ENCODE measurements around the gene SREBF1. TPM values are rescaled to one million over a fixed set of nuclear protein-coding genes. Genes with fewer than 3 reads are reported as not detected.
A peak's percentile ranks its signal among the peaks of the same experiment; 100 is the strongest.

Gene SREBF1
- total RNA-seq, 1 donor from 2014 or later: 167 TPM

DNA sequence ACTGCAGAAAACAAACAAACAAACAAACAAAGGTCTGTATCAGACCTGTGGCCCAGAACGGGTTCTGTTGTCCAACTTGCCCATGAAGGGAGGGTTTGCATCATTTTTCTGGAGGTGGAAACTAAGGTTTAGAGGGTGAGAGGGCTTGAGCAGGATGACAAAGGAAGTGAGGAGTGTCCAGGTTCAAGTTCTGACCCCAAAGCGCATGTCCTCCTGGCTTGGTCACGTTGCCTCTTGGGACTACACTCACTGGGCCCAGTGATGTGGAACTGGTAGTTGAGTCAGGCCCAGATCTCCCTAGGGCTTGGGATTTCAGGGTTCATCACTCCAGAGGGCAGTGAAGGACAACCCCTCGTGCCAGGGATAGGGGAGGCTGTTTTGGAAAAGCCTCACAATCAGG lies 1.8 kb downstream of the SREBF1 start:
- Mint-ChIP-seq H3K27ac (peak overlapping the region; percentile 90), H3K27me3 (ENCODE audit: insufficient read depth) (no peaks in the 10 kb centered on the region), H3K4me1 (ENCODE audit: low read depth) (peaks cover 62% of the 10 kb centered on the region), H3K4me3 (peak overlapping the region; percentile 93), H3K36me3 (ENCODE audit: low read depth) (peaks cover 30% of the 10 kb centered on the region), H3K9me3 (no peaks in the 10 kb centered on the region)
- no peak for DNase-seq (ENCODE audit: low spot score)
- intact Hi-C loops (cut with micrococcal nuclease): loop anchor here (5.0 kb wide), 1 partner anchor 347 kb away; the partner anchor contains the start of gene ALKBH5

GRCh38 chr17:17833658-17834357 lies 3.0 kb downstream of the SREBF1 start:
- Mint-ChIP-seq H3K36me3 (ENCODE audit: low read depth) (peaks cover 34% of the 10 kb centered on the region), H3K9me3 (no peaks in the 10 kb centered on the region), H3K4me1 (ENCODE audit: low read depth) (peaks cover 58% of the 10 kb centered on the region), H3K27me3 (ENCODE audit: insufficient read depth) (no peaks in the 10 kb centered on the region), H3K27ac (peak overlapping the region; percentile 90), H3K4me3 (peak overlapping the region; percentile 93)
- intact Hi-C loops (cut with micrococcal nuclease): no loop called here
- no peak for DNase-seq (ENCODE audit: low spot score)

DNA sequence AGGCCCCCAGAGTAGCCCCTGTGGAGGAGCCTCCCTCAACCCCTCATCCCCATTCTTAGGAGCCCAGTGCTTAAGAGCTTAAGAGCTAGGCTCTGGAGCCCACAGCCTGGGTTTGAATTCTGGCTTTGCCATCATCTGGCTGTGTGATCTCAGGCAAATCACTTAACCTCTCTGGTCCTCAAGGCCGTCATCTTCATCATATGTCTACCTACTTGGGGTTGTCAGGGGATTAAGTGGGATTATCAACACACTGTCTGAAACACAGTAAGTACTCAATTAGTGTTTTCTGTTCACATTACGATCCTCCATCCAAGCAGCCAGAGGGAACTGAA lies 4.8 kb downstream of the SREBF1 start:
- Mint-ChIP-seq H3K9me3 (no peaks in the 10 kb centered on the region), H3K27me3 (ENCODE audit: insufficient read depth) (no peaks in the 10 kb centered on the region), H3K4me1 (ENCODE audit: low read depth) (peaks cover 54% of the 10 kb centered on the region), H3K36me3 (ENCODE audit: low read depth) (peaks cover 38% of the 10 kb centered on the region), H3K4me3 (no peak overlapping the region), H3K27ac (peak overlapping the region; percentile 47)
- no peak for DNase-seq (ENCODE audit: low spot score)
- intact Hi-C loops (cut with micrococcal nuclease): no loop called here

DNA sequence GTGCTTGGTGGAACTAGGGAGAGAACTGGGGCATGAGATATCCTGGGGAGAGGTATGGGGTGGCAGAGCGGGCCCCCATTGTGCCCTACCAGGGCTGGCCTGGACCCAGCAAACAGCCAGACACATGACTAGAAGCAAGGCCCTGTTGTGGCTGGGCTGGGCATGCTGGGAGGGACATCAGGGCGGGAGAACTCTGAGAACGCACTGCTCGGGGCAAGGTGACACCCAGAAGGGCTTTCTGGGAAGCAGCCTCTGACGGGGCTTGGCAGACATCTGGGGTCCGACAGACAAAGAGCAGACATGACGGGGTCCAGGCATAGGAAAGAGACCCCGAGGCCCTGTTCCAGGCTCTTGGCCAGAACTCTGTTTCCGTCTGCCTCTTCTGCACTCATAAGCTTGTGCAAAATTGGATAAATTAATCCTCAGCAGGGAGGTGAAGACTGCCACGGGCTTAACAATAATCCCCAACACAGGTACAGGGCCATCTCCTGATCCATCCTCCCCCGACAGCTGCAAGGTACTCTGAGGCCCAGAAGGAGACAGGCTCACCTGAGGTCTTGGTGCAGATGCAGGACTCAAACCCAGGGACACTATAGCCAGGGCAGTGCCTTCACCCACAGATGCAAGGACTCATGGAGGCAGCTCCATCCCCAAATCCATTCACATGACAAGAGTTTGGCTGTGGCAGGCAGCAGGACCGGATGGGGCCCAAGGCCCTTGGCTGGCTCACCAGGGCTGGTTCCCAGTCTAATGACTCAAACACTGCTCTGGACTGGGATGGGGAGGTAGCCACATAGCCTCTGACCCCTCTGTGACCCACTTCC lies 5.4 kb downstream of the SREBF1 start:
- H3K36me3 Mint-ChIP-seq (ENCODE audit: low read depth): peaks cover 43% of the 10 kb centered on the region
- H3K4me3 Mint-ChIP-seq: no peak overlapping the region
- H3K9me3 Mint-ChIP-seq: no peaks in the 10 kb centered on the region
- no peaks in the 10 kb centered on the region for H3K27me3 Mint-ChIP-seq (ENCODE audit: insufficient read depth)
- intact Hi-C loops (cut with micrococcal nuclease): no loop called here
- H3K27ac Mint-ChIP-seq: no peak overlapping the region
- no peak for DNase-seq (ENCODE audit: low spot score)
- peaks cover 59% of the 10 kb centered on the region for H3K4me1 Mint-ChIP-seq (ENCODE audit: low read depth)

- peaks cover 62% of the 10 kb centered on the region for H3K4me1 Mint-ChIP-seq (ENCODE audit: low read depth)
- H3K9me3 Mint-ChIP-seq: no peaks in the 10 kb centered on the region
- DNase-seq (ENCODE audit: low spot score): no peak
- intact Hi-C loops (cut with micrococcal nuclease): no loop called here
- H3K27ac Mint-ChIP-seq: no peak overlapping the region
- H3K27me3 Mint-ChIP-seq (ENCODE audit: insufficient read depth): no peaks in the 10 kb centered on the region
- peaks cover 43% of the 10 kb centered on the region for H3K36me3 Mint-ChIP-seq (ENCODE audit: low read depth)
- H3K4me3 Mint-ChIP-seq: no peak overlapping the region
Observed at GRCh38 chr17:17830740-17831207, 6.0 kb downstream of the SREBF1 start.

DNA sequence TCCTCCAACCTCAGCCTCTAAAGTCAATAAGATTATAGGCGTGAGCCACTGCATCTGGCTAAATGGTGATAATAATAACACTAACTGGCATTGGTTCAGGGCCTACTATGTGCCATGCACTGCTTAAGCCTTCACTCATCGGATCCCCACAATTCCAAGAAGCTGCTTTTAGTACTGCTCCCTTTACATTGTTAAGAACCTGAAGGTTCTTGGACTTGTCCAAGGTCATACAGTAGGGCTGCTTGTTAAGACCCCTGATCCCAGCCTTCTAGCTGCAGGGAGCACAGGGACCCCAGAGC lies 6.6 kb downstream of the SREBF1 start:
- intact Hi-C loops (cut with micrococcal nuclease): no loop called here
- Mint-ChIP-seq H3K27ac (no peak overlapping the region), H3K4me1 (ENCODE audit: low read depth) (peaks cover 62% of the 10 kb centered on the region), H3K36me3 (ENCODE audit: low read depth) (peaks cover 41% of the 10 kb centered on the region), H3K27me3 (ENCODE audit: insufficient read depth) (no peaks in the 10 kb centered on the region), H3K4me3 (no peak overlapping the region), H3K9me3 (no peaks in the 10 kb centered on the region)
- DNase-seq (ENCODE audit: low spot score): no peak

GRCh38 chr17:17827826-17828621 lies 8.8 kb downstream of the SREBF1 start:
- peaks cover 59% of the 10 kb centered on the region for H3K4me1 Mint-ChIP-seq (ENCODE audit: low read depth)
- peak overlapping the region; percentile 76 for H3K27ac Mint-ChIP-seq

GRCh38 chr17:17826942-17827785 lies 9.6 kb downstream of the SREBF1 start:
- Mint-ChIP-seq H3K4me3 (peak overlapping the region; percentile 1), H3K27me3 (ENCODE audit: insufficient read depth) (no peaks in the 10 kb centered on the region), H3K27ac (peak overlapping the region; percentile 91), H3K4me1 (ENCODE audit: low read depth) (peaks cover 65% of the 10 kb centered on the region), H3K36me3 (ENCODE audit: low read depth) (peaks cover 24% of the 10 kb centered on the region), H3K9me3 (no peaks in the 10 kb centered on the region)
- intact Hi-C loops (cut with micrococcal nuclease): no loop called here
- DNase-seq (ENCODE audit: low spot score): no peak

More at GRCh38 chr17:17827826-17828621, 8.8 kb downstream of the SREBF1 start:
- H3K4me3 Mint-ChIP-seq: peak overlapping the region; percentile 13
- no peaks in the 10 kb centered on the region for H3K9me3 Mint-ChIP-seq
- no peak for DNase-seq (ENCODE audit: low spot score)
- H3K27me3 Mint-ChIP-seq (ENCODE audit: insufficient read depth): no peaks in the 10 kb centered on the region
- intact Hi-C loops (cut with micrococcal nuclease): no loop called here
- peaks cover 24% of the 10 kb centered on the region for H3K36me3 Mint-ChIP-seq (ENCODE audit: low read depth)

GRCh38 chr17:17826342-17826713 lies 10.5 kb downstream of the SREBF1 start:
- no peaks in the 10 kb centered on the region for H3K27me3 Mint-ChIP-seq (ENCODE audit: insufficient read depth)
- no peak for DNase-seq (ENCODE audit: low spot score)
- intact Hi-C loops (cut with micrococcal nuclease): no loop called here

DNA sequence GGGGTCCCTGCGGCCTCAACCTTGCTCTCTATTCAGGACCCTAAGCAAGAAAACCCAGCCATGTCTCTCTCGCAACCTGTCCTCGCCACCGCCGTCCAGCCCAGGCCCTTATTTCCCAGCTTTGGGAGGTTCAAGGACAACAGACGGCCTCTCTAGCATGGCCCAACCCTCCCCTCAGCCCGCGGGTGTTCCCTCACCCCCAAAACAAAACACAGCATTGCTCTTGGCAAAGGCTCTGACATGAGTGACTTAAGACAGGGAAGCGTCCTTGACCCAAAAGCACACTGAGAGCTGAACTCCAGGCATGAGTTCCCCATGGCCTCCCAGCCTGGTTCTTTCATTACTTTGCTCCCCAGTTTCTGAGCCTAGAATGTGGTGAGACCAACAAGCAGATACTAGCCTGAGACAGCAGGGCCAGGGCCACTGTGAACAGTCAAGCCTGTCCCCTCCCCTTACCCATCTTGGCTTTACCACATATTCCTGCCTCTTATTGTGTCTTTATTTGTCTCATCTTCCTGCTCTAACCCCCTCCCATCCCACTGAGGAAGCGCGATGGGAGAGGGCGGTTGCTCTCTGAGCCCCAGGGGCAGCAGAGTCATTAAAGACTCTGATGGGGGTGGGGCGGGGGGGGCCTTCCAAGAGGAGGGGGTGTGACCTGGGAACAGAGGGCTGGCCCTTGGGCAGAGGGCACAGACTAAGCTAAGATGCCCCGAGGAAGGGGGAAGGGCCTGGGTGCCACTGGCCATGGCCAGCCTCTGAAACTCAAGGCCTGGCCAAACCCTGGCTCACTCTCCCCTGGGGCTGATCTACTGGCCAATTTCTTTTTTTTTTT lies 11.8 kb downstream of the SREBF1 start:
- no peak for DNase-seq (ENCODE audit: low spot score)
- Mint-ChIP-seq H3K4me1 (ENCODE audit: low read depth) (peaks cover 83% of the 10 kb centered on the region), H3K4me3 (peak overlapping the region; percentile 80), H3K27me3 (ENCODE audit: insufficient read depth) (no peaks in the 10 kb centered on the region), H3K36me3 (ENCODE audit: low read depth) (peaks cover 20% of the 10 kb centered on the region), H3K9me3 (no peaks in the 10 kb centered on the region), H3K27ac (peak overlapping the region; percentile 91)
- intact Hi-C loops (cut with micrococcal nuclease): loop anchor here (1.0 to 5.0 kb wide), 3 partner anchors 43 to 357 kb away; partner anchors contain the start of gene ALKBH5

More at GRCh38 chr17:17826342-17826713, 10.5 kb downstream of the SREBF1 start:
- Mint-ChIP-seq H3K4me3 (peak overlapping the region; percentile 63), H3K36me3 (ENCODE audit: low read depth) (peaks cover 23% of the 10 kb centered on the region), H3K27ac (peak overlapping the region; percentile 91), H3K9me3 (no peaks in the 10 kb centered on the region), H3K4me1 (ENCODE audit: low read depth) (peaks cover 69% of the 10 kb centered on the region)

DNA sequence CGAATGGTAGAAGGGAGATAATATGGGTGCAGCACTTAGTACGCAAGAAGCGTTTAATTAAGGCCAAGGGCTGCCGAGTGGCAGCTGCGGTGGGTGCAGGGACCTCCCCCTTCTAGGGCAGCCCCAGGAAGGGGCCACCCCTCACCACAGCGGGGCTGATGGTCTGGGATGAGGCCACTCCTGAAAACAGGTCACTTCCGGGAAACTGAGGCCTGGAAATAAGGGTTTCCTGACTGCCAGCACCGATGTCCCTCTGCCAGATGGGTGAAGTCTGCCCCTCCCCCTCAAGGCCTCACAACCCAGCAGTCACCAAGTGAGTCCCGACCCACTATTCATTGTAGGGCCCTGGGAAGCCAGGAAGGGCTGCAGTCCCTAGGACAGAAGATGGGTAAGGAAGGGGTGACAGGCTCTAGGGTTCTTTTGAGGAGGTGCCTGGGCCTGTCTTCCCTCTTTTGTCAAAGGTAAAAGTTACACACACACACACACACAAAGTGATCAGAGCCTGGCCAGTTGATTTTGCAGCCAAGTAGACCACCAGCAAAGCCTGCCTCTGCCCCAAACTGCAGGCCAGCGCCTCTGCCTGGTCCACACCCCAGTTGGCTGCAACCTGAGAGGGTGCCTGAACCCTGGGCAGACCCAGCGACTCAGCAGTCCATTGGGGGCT lies 12.5 kb downstream of the SREBF1 start:
- intact Hi-C loops (cut with micrococcal nuclease): loop anchor here (1.0 to 5.0 kb wide), 3 partner anchors 42 to 358 kb away; partner anchors contain the start of gene ALKBH5
- Mint-ChIP-seq H3K9me3 (no peaks in the 10 kb centered on the region), H3K4me1 (ENCODE audit: low read depth) (peaks cover 87% of the 10 kb centered on the region), H3K4me3 (peak overlapping the region; percentile 80), H3K27ac (peak overlapping the region; percentile 91), H3K36me3 (ENCODE audit: low read depth) (peaks cover 24% of the 10 kb centered on the region), H3K27me3 (ENCODE audit: insufficient read depth) (no peaks in the 10 kb centered on the region)
- DNase-seq (ENCODE audit: low spot score): no peak

Data from activated T-helper 1 cell treated with anti-CD3 and anti-CD28 coated beads, Interleukin-12 subunit alpha, Interleukin-12 subunit beta, Interleukin-2, Interleukin-4 antibody, amounts not matched to agents 30 ng/mL and 10 ng/mL and 1 ng/mL, durations not matched to agents 14 hours and 24 hours and 36 hours (primary cell).